HG02943 (cell line): ENCODE data around the gene TSHZ3.

ENCODE experiments used
- ATAC-seq: cut with Tn5 transposase; IDR thresholded peaks from one replicate; pipeline ENCODE4 v1.9.1; 2021; ENCODE audit warnings: mild to moderate bottlenecking, low read depth, moderate library complexity; ENCODE audit not compliant: unreplicated experiment

The TSHZ3 gene

GRCh38 chr19:31355665-31356289 lies 6.5 kb upstream of the TSHZ3 start:
- ATAC-seq = no peak

- ATAC-seq = no peak
Measured at GRCh38 chr19:31354799-31355664, 5.8 kb upstream of the TSHZ3 start.

GRCh38 chr19:31354316-31354715 lies 5.1 kb upstream of the TSHZ3 start:
- ATAC-seq = no peak

GRCh38 chr19:31353833-31354232 lies 4.6 kb upstream of the TSHZ3 start:
- no peak for ATAC-seq

GRCh38 chr19:31352782-31353651 lies 3.8 kb upstream of the TSHZ3 start:
- no peak for ATAC-seq

GRCh38 chr19:31352296-31352781 lies 3.1 kb upstream of the TSHZ3 start:
- no peak for ATAC-seq

GRCh38 chr19:31351855-31352195 lies 2.6 kb upstream of the TSHZ3 start:
- no peak for ATAC-seq

- no peak for ATAC-seq
Measured at GRCh38 chr19:31351056-31351854, 2.0 kb upstream of the TSHZ3 start.

- no peak for ATAC-seq
Measured at GRCh38 chr19:31350693-31351055, 1.4 kb upstream of the TSHZ3 start.

- ATAC-seq = no peak
Measured at GRCh38 chr19:31350033-31350692, 927 bp upstream of the TSHZ3 start.

GRCh38 chr19:31348481-31349159 lies 616 bp downstream of the TSHZ3 start:
- no peak for ATAC-seq

- ATAC-seq = no peak
Measured at GRCh38 chr19:31347828-31348392, 1.3 kb downstream of the TSHZ3 start.

GRCh38 chr19:31347354-31347753 lies 1.9 kb downstream of the TSHZ3 start:
- ATAC-seq = no peak

GRCh38 chr19:31346184-31347059 lies 2.8 kb downstream of the TSHZ3 start:
- no peak for ATAC-seq

GRCh38 chr19:31344403-31344802 lies 4.8 kb downstream of the TSHZ3 start:
- ATAC-seq = no peak

- ATAC-seq = no peak
Measured at GRCh38 chr19:31342926-31343325, 6.3 kb downstream of the TSHZ3 start.

- ATAC-seq = no peak
Measured at GRCh38 chr19:31340042-31341025, 8.9 kb downstream of the TSHZ3 start.
